Astrocyte of the spinal cord (primary cell): Measurements from ENCODE around the gene CDC14C.

ENCODE experiments used
- DNase-seq: peaks from one replicate; pipeline ENCODE4 v3.0.0; 2011; ENCODE audit warnings: low read depth, low spot score
- H3K4me3 ChIP-seq: 2 replicates; pipeline ENCODE4 v1.5.1; 2011; ENCODE audit warnings: low read depth, mild to moderate bottlenecking, low read length, moderate library complexity
- in situ Hi-C: cut with HindIII; loops from 2 replicates; pipeline ENCODE4 v1.10.0; 2017; ENCODE audit warnings: low sequenced_read_pairs
- TF ChIP-seq, protein P1 (sequence below): IDR thresholded peaks from 2 replicates; pipeline ENCODE4 v1.5.1; 2012; ENCODE audit warnings: low read depth, mild to moderate bottlenecking, low read length, inconsistent platforms

The CDC14C gene

DNA sequence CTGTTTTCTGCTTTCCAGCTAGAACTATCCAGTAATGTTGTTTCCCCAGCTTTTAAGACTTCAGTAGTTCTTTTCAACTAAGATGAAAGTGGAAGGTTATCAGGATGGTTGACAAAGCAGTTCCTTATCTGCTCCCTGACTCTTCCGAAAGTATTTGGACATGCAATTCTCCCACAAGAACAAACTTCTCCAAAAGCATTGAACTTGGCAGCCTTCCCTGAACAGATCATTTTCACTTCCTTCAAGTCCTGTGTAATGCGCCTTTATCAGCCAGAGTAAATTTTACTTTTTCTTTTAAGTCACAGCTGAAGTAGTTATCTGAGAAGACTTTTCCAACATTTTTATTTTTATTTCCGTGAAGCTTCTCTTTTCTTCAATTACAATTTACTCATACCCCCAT is 39.7 kb downstream of the CDC14C start:
- in situ Hi-C loops, result no loop called here
- TF ChIP-seq, protein P1, sequence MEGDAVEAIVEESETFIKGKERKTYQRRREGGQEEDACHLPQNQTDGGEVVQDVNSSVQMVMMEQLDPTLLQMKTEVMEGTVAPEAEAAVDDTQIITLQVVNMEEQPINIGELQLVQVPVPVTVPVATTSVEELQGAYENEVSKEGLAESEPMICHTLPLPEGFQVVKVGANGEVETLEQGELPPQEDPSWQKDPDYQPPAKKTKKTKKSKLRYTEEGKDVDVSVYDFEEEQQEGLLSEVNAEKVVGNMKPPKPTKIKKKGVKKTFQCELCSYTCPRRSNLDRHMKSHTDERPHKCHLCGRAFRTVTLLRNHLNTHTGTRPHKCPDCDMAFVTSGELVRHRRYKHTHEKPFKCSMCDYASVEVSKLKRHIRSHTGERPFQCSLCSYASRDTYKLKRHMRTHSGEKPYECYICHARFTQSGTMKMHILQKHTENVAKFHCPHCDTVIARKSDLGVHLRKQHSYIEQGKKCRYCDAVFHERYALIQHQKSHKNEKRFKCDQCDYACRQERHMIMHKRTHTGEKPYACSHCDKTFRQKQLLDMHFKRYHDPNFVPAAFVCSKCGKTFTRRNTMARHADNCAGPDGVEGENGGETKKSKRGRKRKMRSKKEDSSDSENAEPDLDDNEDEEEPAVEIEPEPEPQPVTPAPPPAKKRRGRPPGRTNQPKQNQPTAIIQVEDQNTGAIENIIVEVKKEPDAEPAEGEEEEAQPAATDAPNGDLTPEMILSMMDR, result no peak
- DNase-seq, result peak; percentile 4
- H3K4me3 ChIP-seq, result no peak overlapping the region

DNA sequence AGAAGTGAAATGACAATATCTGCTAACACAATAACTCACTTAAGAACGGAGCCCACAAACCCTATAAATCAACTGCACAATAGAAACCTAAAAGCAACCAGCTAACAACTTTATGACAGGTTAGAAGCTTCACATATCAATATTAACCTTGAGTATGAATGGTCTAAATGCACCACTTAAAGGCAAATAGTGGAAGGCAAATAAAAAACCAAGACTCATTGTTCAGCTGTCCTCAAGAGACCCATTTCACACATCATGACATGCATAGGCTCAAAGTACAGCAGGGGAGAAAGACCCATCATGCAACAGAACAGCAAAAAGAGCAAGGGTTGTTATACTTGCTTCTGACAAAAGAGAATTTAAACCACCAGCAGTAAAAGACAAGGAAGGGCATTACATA is 46.8 kb downstream of the CDC14C start:
- in situ Hi-C loops, result no loop called here
- H3K4me3 ChIP-seq, result no peak overlapping the region

DNA sequence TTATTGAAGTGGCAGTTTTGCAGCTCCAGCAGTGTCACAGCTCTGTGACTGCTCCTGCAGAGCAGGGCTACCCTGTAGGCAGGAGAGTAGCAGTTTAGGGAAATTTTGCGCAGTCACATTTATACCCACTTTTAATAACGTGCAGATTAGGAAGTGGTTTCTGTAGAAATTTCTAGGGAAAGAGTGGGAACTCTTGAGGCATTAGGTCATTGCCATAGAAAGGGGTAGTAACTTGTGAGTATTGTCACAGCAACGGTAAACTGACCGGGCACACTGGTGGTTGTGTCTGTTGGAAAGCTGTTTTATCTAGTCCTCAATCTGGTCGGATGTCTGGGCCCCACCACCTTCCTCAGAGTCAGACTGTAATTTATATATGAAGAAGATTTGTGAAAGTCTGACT is 51.9 kb downstream of the CDC14C start:
- TF ChIP-seq, protein P1, result no peak
- in situ Hi-C loops, result no loop called here
- DNase-seq, result no peak

More for the DNA sequence above, 46.8 kb downstream of the CDC14C start:
- DNase-seq, result no peak
- TF ChIP-seq, protein P1, result no peak

DNA sequence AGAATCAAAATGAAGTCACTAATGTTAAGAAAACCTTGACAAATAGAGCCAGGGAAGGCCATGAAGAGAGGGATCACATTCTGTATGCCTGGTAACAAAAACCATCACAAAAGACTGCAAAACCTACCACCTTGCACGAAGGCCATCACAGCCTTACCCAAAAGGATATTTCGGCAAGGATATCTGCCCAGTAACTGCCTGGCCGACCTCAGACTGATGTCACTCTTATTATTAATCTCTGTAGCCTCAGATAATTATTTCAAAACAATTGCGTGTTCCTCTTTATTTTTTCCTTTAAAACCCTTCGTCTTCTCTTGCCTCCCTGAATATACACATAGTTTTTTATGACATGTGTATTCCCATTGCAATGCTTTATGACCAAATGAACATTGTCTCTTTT is 52.5 kb downstream of the CDC14C start:
- H3K4me3 ChIP-seq, result no peak overlapping the region
- DNase-seq, result no peak
- TF ChIP-seq, protein P1, result no peak
- in situ Hi-C loops, result no loop called here

More for the DNA sequence above, 51.9 kb downstream of the CDC14C start:
- H3K4me3 ChIP-seq, result no peak overlapping the region
